HG02588 (cell line): ENCODE measurements around the gene CCDC7.

Experiments
- ATAC-seq: cut with Tn5 transposase; IDR thresholded peaks from one replicate; pipeline ENCODE4 v1.9.1; 2021; ENCODE audit warnings: mild to moderate bottlenecking, moderate library complexity; ENCODE audit not compliant: unreplicated experiment

Gene CCDC7

DNA sequence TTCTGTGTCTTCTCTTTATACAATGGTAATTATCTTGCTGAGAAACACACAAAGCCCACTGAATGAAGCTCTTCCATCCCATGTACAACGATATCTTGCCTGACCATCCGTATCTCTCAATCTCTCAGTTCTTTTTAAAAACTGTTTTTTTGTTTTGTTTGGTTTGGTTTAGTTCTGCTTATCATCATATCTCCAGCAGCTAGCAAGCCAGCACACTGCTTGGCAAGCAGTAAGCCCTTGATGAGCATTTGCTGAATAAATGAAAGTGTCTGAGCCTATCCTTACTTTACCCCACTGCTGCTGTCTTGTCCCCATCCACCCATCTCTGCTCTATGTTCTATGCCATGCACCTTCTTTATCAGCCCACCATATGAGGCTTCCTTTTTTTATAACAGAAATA is 477.9 kb downstream of the CCDC7 start:
- ATAC-seq = no peak
